GM12878 (cell line): ENCODE measurements around the gene TEX22.

Source experiments
- CTCF ChIP-seq, 3 experiments: IDR thresholded peaks in 2 of 3; conservative IDR thresholded peaks in 1 of 3; 2 replicates each; pipeline ENCODE4 v1.5.1; 2011; ENCODE audit warnings: low read depth in 3 of 3, low read length in 3 of 3, mild to moderate bottlenecking in 3 of 3, control low read depth in 2 of 3, moderate library complexity in 2 of 3, inconsistent platforms in 1 of 3, mixed read lengths in 1 of 3; ENCODE audit not compliant: control insufficient read depth in 2 of 3, insufficient read depth in 1 of 3; ENCODE audit errors: extremely low read depth in 1 of 3
- EGR1 ChIP-seq, 2 experiments: IDR thresholded peaks; 1 replicate in 1 of 2; 2 replicates in 1 of 2; pipeline ENCODE4 v1.6.1; 2011 to 2012; ENCODE audit warnings: low read depth in 2 of 2, low read length in 2 of 2, borderline replicate concordance in 1 of 2, mild to moderate bottlenecking in 1 of 2, moderate library complexity in 1 of 2
- HDAC6 ChIP-seq: fragments of 200-600 bp; sonication (generic); IDR thresholded peaks from one replicate; pipeline ENCODE4 v1.8.0; 2017; ENCODE audit warnings: antibody characterized with exemption; ENCODE audit not compliant: unreplicated experiment
- MAX ChIP-seq: IDR thresholded peaks from 2 replicates; pipeline ENCODE4 v1.6.1; 2012; ENCODE audit warnings: low read depth, low read length, improper control_type of control experiment
- NFYA ChIP-seq: IDR thresholded peaks from 2 replicates; pipeline ENCODE4 v1.6.1; 2011; ENCODE audit warnings: low read depth, mild to moderate bottlenecking, low read length, improper control_type of control experiment, borderline replicate concordance
- NRF1 ChIP-seq: conservative IDR thresholded peaks from 2 replicates; pipeline ENCODE4 v1.6.1; 2011; ENCODE audit warnings: mild to moderate bottlenecking, low read depth, low read length, improper control_type of control experiment
- PAX8 ChIP-seq: fragments of 450-650 bp; IDR thresholded peaks from 2 replicates; pipeline ENCODE4 v1.6.1; 2017; ENCODE audit warnings: mild to moderate bottlenecking, moderate library complexity
- PBX3 ChIP-seq: IDR thresholded peaks from 2 replicates; pipeline ENCODE4 v1.6.1; 2011; ENCODE audit warnings: mild to moderate bottlenecking, low read depth, low read length, moderate library complexity; ENCODE audit not compliant: insufficient replicate concordance
- PML ChIP-seq: IDR thresholded peaks from 2 replicates; pipeline ENCODE4 v1.6.1; 2012; ENCODE audit warnings: low read length, inconsistent platforms
- REST ChIP-seq: IDR thresholded peaks from 2 replicates; pipeline ENCODE4 v1.6.1; 2012; ENCODE audit warnings: mild to moderate bottlenecking, low read depth, low read length
- SMC3 ChIP-seq: IDR thresholded peaks from 2 replicates; pipeline ENCODE4 v1.6.1; 2011; ENCODE audit warnings: low read length, improper control_type of control experiment, borderline replicate concordance

- TF ChIP-seq NRF1 (no peak), CTCF (IDR thresholded peaks at IDR 0.05 in 2 of 3, conservative IDR thresholded peaks at IDR 0.05 in 1 of 3; ENCODE audit: control insufficient read depth in 2 of 3, extremely low read depth in 1 of 3, insufficient read depth in 1 of 3, low read depth in 3 of 3, low read length in 3 of 3) (peak; percentile 56 to 80 (median 62)), SMC3 (peak; percentile 50; the same call in 1 of the 2 replicates), MAX (no peak), NFYA (no peak), PBX3 (no peak), EGR1 (IDR thresholded peaks at IDR 0.05; ENCODE audit: borderline replicate concordance in 1 of 2, low read depth in 2 of 2, low read length in 2 of 2) (no peak), REST (no peak), PAX8 (no peak), HDAC6 (no peak), PML (no peak)
These were observed 50.4 kb downstream of the TEX22 start for GRCh38 chr14:105448706-105449111.
